Measurements from ENCODE around the gene FREM1. TPM values are rescaled to one million over a fixed set of nuclear protein-coding genes. Genes with fewer than 3 reads are reported as not detected.

The FREM1 gene
- total RNA-seq, 4 donors from 2014 or later, result 0.53 to 2.8 (median 1.5) TPM

GRCh38 chr9:14829204-14829603, 81.0 kb downstream of the FREM1 start:
- H3K4me3 ChIP-seq (ENCODE audit: low read depth, poor library complexity, severe bottlenecking), result no peak overlapping the region
- DNase-seq (ENCODE audit: low spot score in 2 of 2), result no peak
- TF ChIP-seq POLR2A (IDR thresholded peaks at IDR 0.05) (no peak), CTCF (IDR thresholded peaks at IDR 0.05) (no peak)
- intact Hi-C loops (cut with DNase I; ENCODE audit: low total_unique reads), result no loop called here

DNA sequence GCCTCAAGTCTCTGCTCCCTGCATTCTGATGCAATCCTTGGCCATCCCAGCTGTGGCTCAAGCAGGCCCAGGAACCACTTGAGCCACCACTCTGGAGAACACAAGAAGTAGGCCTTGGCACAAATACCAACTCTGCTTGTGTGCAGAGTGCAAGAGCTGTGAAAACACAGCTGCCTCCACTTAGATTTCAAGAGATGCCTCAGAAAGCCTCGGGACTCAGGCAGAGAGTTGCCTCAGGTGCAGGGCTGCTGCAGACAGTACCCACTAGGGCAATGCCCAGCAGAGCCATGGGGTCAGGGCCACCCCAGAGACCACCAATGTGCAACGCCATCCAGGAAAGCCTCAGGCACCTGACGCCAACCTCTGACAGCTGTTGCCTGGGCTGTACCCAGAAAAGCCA, 82.4 kb downstream of the FREM1 start:
- H3K4me3 ChIP-seq (ENCODE audit: low read depth, poor library complexity, severe bottlenecking), result no peak overlapping the region
- TF ChIP-seq CTCF (IDR thresholded peaks at IDR 0.05) (no peak), POLR2A (IDR thresholded peaks at IDR 0.05) (no peak)
- DNase-seq (ENCODE audit: low spot score in 2 of 2), result no peak
- 85% methylated on average over 3 of the region's 3 CpGs; no CpG with 5 or more reads in 1 of the 2 donors for WGBS, 2 donors
- intact Hi-C loops (cut with DNase I; ENCODE audit: low total_unique reads), result no loop called here

- no peak overlapping the region for H3K4me3 ChIP-seq (ENCODE audit: low read depth, poor library complexity, severe bottlenecking)
- TF ChIP-seq CTCF (IDR thresholded peaks at IDR 0.05) (no peak), POLR2A (IDR thresholded peaks at IDR 0.05) (no peak)
- DNase-seq (ENCODE audit: low spot score in 2 of 2), result no peak
- WGBS, 2 donors, result 89 to 95% methylated on average over 1 of the region's 1 CpG
- intact Hi-C loops (cut with DNase I; ENCODE audit: low total_unique reads), result no loop called here
Measured at GRCh38 chr9:14824481-14824880, 85.7 kb downstream of the FREM1 start.

DNA sequence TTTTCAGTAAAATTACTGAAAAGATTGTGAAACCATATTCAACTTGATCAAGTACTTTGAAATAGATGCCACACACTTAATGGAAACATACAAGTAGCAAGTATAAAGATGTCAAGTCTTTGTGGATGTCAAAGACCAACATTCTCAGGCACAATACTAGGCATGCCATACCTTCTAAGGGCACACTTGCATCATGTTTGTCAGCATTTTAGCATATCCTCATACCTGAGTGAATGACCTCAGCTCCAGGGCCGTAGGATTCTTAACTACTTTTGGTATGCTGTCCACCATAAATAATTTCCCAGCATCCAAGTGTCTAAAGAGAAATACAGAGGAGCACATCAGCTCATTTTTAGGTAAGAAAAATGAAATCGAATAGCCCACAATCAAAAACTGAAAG, 86.4 kb downstream of the FREM1 start:
- TF ChIP-seq CTCF (IDR thresholded peaks at IDR 0.05) (no peak), POLR2A (IDR thresholded peaks at IDR 0.05) (no peak)
- WGBS, 2 donors, result 84 to 94% methylated on average over 2 of the region's 2 CpGs
- no peak for DNase-seq (ENCODE audit: low spot score in 2 of 2)
- no peak overlapping the region for H3K4me3 ChIP-seq (ENCODE audit: low read depth, poor library complexity, severe bottlenecking)
- intact Hi-C loops (cut with DNase I; ENCODE audit: low total_unique reads), result no loop called here

DNA sequence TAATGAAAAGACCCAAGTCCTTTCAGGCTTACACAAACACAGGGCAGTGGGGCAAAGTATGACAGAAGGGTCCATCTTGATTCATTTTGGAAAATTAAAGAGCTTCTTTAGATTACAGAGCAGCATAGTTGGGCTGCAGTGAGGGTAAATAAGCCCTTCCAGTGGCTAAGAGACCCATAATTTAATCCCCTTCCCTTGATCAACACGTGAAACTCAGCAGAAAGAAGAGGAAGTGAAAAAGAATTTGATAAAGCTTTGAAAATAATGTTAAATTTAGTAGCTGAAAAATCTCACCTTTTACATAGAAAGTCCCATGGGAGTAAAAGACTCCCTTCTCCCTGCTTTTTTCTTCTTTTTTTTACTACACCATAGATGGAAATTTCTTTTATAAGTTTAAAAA, 87.6 kb downstream of the FREM1 start:
- no peak overlapping the region for H3K4me3 ChIP-seq (ENCODE audit: low read depth, poor library complexity, severe bottlenecking)
- TF ChIP-seq POLR2A (IDR thresholded peaks at IDR 0.05), result no peak
- no peak for TF ChIP-seq CTCF (IDR thresholded peaks at IDR 0.05)
- DNase-seq (ENCODE audit: low spot score in 2 of 2), result no peak
- intact Hi-C loops (cut with DNase I; ENCODE audit: low total_unique reads), result no loop called here
- WGBS, 2 donors, result 73 to 88% methylated on average over 1 of the region's 1 CpG

GRCh38 chr9:14819183-14819582, 91.0 kb downstream of the FREM1 start:
- WGBS, 2 donors, result 71 to 81% methylated on average over 4 of the region's 4 CpGs
- no peak for DNase-seq (ENCODE audit: low spot score in 2 of 2)
- no peak for TF ChIP-seq CTCF (IDR thresholded peaks at IDR 0.05)
- TF ChIP-seq POLR2A (IDR thresholded peaks at IDR 0.05), result no peak
- intact Hi-C loops (cut with DNase I; ENCODE audit: low total_unique reads), result no loop called here
- no peak overlapping the region for H3K4me3 ChIP-seq (ENCODE audit: low read depth, poor library complexity, severe bottlenecking)
